GM12892 (cell line): ENCODE data around the gene BMERB1.

Experiments
- DNase-seq: peaks from one replicate; pipeline ENCODE4 v3.0.0; 2011; ENCODE audit not compliant: insufficient read length
- FAIRE-seq: peaks from 2 replicates; lab custom pipeline; 2011; peaks lifted over from hg19 to GRCh38; lab: Jason Lieb, UNC
- POLR2A ChIP-seq: IDR thresholded peaks from 2 replicates; pipeline ENCODE4 v1.6.1; 2011; ENCODE audit warnings: low read depth, low read length, control low read depth
- POLR2AphosphoS5 ChIP-seq: IDR thresholded peaks from 2 replicates; pipeline ENCODE4 v1.6.1; 2011; ENCODE audit warnings: low read depth, low read length, control low read depth
- TAF1 ChIP-seq: IDR thresholded peaks from 2 replicates; pipeline ENCODE4 v1.6.1; 2011; ENCODE audit warnings: low read depth, mild to moderate bottlenecking, control low read depth, low read length, borderline replicate concordance

Gene BMERB1

GRCh38 chr16:15511759-15512487 is 77.5 kb downstream of the BMERB1 start:
- no peak for TF ChIP-seq TAF1
- TF ChIP-seq POLR2A = no peak
- no peak for TF ChIP-seq POLR2AphosphoS5
- FAIRE-seq (no peak), DNase-seq (no peak)

DNA sequence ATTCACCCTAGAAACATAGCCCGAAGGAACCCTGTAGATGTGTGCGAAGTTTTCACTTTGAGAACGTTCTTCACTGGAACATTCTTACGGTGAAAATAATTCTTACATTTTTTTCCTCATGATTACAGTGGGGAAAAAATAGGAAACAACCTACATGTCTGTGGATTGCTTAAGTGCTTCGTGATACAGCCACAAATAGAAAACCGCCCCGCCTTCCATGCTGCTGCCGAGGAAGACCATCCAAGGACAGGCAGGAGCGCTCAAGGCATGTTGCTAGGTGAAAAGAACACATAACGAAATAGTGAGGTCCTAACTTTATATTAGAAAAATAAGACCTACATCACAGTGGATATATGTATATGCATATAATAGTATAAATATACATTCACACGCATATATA is 78.8 kb downstream of the BMERB1 start:
- TF ChIP-seq POLR2A (no peak), POLR2AphosphoS5 (no peak), TAF1 (no peak)
- no peak for FAIRE-seq
- no peak for DNase-seq

DNA sequence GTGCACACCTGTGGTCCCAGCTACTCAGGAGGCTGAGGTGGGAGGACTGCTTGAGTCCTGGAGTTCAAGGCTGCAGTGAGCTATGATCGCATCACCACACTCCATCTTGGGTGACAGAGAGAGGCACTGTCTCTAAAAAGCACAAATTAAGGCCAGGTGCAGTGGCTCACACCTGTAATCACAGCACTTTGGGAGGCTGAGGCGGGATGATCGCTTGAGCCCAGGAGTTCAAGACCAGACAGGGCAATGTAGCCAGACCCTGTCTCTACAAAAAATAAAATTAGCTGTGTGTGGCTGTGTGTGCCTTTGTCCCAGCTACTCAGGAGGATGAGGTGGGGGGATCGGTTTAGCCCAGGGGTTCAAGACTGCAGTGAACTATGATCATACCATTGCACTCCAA is 81.6 kb downstream of the BMERB1 start:
- TF ChIP-seq TAF1 (no peak), POLR2A (no peak), POLR2AphosphoS5 (no peak)
- DNase-seq (no peak), FAIRE-seq (no peak)

- no peak for TF ChIP-seq POLR2AphosphoS5
- no peak for TF ChIP-seq POLR2A
- TF ChIP-seq TAF1 = no peak
- DNase-seq (no peak), FAIRE-seq (no peak)
These were observed 82.2 kb downstream of the BMERB1 start for GRCh38 chr16:15516609-15517008.

DNA sequence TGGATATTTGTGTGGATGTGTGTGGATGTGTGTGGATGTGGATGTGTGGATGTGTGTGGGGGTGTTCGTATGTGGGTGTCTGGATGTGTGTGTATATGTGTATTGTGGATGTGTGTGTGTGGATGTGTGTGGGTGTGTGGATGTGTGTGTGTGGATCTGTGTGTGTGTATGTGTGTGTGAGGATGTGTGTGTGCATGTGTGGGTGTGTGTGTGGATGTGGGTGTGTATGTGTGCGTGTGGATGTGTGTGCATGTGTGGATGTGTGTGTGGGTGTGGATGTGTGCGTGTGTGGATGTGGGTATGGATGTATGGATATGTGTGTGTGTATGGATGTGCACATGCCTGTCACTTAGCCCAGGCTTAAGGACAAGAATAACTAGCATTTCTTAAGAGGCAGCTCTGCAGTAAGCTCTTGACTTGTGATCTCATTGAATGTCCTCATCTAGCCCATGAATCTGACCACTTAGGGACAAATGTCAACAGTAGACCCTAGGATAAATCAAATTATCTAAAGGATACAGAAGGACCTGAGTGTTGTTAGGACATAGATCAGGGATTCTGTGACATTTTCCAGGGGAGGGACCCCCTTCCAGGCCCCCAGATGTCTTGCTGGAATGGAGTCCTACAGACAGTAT is 83.5 kb downstream of the BMERB1 start:
- FAIRE-seq = no peak
- DNase-seq = no peak
- no peak for TF ChIP-seq TAF1
- no peak for TF ChIP-seq POLR2AphosphoS5
- TF ChIP-seq POLR2A = no peak

DNA sequence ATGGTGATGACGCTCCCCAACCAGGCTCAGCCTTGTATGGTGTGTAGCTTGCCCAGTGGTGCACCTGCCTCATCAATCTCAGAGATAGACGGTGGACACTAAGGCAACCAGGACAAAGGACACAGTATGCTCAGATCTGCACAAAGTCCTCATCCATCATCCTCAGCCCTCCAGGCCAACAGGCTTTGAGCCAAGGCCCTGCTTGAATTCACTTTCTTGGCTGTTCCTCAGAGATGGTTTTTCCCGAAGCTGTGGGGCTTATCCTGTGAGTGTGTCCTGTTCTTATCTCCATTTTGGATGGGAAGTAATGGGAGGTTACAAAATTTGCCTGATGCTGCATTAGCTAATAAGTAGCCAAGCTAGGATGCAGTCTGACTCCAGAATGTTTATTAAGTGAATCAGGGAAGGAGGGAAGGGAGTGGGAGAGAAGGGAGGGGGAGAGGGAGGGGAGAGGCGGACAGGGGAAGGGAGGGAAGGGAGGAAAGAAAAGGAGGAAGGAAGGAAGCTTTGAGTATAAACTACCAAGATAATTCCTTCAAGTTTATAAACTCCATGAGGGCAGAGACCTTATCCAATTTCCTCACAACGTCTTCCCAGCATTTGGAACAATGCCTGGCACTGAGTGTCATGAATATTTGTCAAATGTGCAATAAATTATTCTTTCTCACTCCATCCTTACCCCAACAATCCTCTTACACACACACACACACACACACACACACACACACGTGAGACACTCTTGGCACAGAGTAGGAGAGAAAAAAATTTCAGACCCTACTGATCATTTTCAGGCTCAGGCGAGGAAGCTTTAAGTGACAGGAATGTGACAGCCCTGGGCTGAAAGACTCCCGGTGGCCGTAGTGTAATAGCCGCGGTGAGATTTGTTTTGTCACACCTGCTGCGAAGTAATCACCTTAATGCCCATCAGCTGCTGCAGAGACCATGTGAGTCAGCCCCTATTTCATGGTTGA is 84.3 kb downstream of the BMERB1 start:
- FAIRE-seq = no peak
- DNase-seq = no peak
- TF ChIP-seq POLR2A = no peak
- no peak for TF ChIP-seq POLR2AphosphoS5
- no peak for TF ChIP-seq TAF1

GRCh38 chr16:15519790-15520189 is 85.4 kb downstream of the BMERB1 start:
- TF ChIP-seq POLR2AphosphoS5 (no peak), POLR2A (no peak), TAF1 (no peak)
- no peak for DNase-seq
- no peak for FAIRE-seq

- FAIRE-seq = no peak
- TF ChIP-seq POLR2AphosphoS5 (no peak), TAF1 (no peak), POLR2A (no peak)
- no peak for DNase-seq
These were observed 87.0 kb downstream of the BMERB1 start for GRCh38 chr16:15521390-15521757.

DNA sequence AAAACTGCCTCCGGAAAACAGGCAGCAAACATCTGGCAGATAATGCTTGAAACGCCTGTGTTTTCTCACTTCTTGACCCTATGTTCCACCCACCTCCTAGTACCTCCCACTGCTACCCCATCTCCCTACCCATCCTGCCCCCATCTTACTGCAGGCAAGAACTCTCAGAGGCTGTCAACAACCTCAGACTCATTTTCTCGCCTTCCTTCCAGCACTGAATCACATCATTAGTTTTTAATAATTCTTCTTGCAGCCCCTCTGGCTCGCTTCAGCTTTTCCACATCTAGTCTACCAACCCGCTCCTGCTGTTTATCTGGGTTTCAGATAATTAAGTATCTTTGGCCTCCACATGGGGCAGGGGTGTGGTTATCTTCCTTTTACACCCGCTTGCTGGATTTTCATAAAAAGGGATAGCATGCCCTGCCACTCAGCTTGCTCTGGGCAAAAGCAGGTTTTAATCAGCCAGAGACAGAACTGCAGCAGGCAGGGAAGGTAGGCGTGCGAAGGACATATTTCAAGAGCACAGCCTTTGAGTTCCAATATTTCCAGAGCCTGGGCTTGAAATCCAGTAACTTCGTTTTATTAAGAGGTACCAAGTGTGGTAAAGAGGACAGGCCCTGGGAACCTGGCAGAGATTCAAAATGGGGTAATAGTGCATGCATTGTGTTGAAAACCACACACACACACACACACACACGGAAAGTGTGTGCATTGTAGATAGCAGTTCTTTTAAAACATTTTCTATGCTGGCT is 87.5 kb downstream of the BMERB1 start:
- TF ChIP-seq POLR2A = no peak
- TF ChIP-seq POLR2AphosphoS5 = no peak
- no peak for TF ChIP-seq TAF1
- DNase-seq (no peak), FAIRE-seq (no peak)

DNA sequence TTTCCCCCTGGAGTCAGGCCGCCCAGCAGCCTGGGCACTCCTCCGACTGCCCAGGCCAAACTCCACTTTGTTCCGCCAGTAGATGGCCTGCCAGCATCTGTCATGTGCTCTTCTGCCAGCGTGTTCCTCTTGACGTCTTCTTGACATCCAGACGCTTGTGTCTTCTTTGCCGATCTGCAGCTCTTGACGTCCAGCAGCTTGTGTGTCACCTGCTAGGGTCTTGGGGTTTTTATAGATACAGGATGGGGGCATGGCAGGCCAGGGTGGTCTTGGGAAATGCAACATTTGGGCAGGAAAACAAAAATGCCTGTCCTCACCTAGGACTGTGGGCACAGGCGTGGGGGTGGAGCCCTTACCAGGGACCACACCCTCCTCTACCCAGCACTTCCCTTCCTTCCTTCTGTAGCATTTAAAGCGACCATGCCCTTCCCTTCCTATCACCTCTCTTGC is 88.7 kb downstream of the BMERB1 start:
- DNase-seq = no peak
- FAIRE-seq = no peak
- TF ChIP-seq POLR2A (no peak), TAF1 (no peak), POLR2AphosphoS5 (no peak)
